CD14-positive monocyte (primary cell): ENCODE data around the gene HSPB8. TPM values are rescaled to one million over a fixed set of nuclear protein-coding genes. Genes with fewer than 3 reads are reported as not detected.

Source experiments
- DNase-seq, 3 donors: peaks; one replicate each; pipeline ENCODE4 v3.0.0-alpha.2; 2011 to 2022
- H2AFZ ChIP-seq: 2 replicates; pipeline ENCODE4 v1.6.0; 2012; ENCODE audit warnings: mild to moderate bottlenecking, low read depth, low read length, inconsistent platforms; ENCODE audit not compliant: insufficient read depth, poor library complexity, severe bottlenecking
- H3K27ac ChIP-seq, 2 donors: 1 replicate in 1 of 2; 2 replicates in 1 of 2; pipeline ENCODE4 v1.5.1; 2012 to 2013; ENCODE audit warnings: low read length in 2 of 2, control low read depth in 1 of 2, inconsistent platforms in 1 of 2, low read depth in 1 of 2, mild to moderate bottlenecking in 1 of 2
- H3K27me3 ChIP-seq, 2 donors: one replicate each; pipeline versions ENCODE4 v1.6.0 to v1.6.1; 2011 to 2013; ENCODE audit warnings: low read length in 2 of 2; ENCODE audit not compliant: control insufficient read depth in 2 of 2, insufficient read depth in 2 of 2
- H3K36me3 ChIP-seq, 2 donors: replicated peaks in 1 of 2; 1 replicate in 1 of 2; 2 replicates in 1 of 2; pipeline versions ENCODE4 v1.5.1 to v1.6.1; 2012 to 2013; ENCODE audit warnings: low read length in 2 of 2, control low read depth in 1 of 2, inconsistent platforms in 1 of 2, mild to moderate bottlenecking in 1 of 2; ENCODE audit not compliant: insufficient read depth in 2 of 2, control insufficient read depth in 1 of 2
- H3K4me1 ChIP-seq, 2 donors: 1 replicate in 1 of 2; 2 replicates in 1 of 2; pipeline versions ENCODE4 v1.5.1 to v1.6.1; 2012 to 2013; ENCODE audit warnings: low read length in 2 of 2, control low read depth in 1 of 2, inconsistent platforms in 1 of 2, mild to moderate bottlenecking in 1 of 2, moderate library complexity in 1 of 2; ENCODE audit not compliant: insufficient read depth in 2 of 2, control insufficient read depth in 1 of 2
- H3K4me2 ChIP-seq: replicated peaks from 2 replicates; pipeline ENCODE3; 2012; ENCODE audit warnings: low read length, moderate library complexity, mild to moderate bottlenecking; ENCODE audit not compliant: poor library complexity, severe bottlenecking; ENCODE audit errors: extremely low read depth
- H3K4me3 ChIP-seq, 3 experiments: fragments of 200-600 bp in 1 of 3; sonication (generic) in 1 of 3; replicated peaks in 1 of 3; 1 replicate in 2 of 3; 2 replicates in 1 of 3; pipeline ENCODE4 v1.5.1; 2011 to 2013; ENCODE audit warnings: low read length in 3 of 3, mild to moderate bottlenecking in 3 of 3, control low read depth in 2 of 3, low read depth in 2 of 3, inconsistent platforms in 1 of 3, moderate library complexity in 1 of 3
- H3K79me2 ChIP-seq: 2 replicates; pipeline ENCODE4 v1.6.0; 2012; ENCODE audit warnings: mild to moderate bottlenecking, control low read depth, inconsistent platforms, low read length, moderate library complexity; ENCODE audit not compliant: insufficient read depth
- H3K9ac ChIP-seq: 2 replicates; pipeline ENCODE4 v1.6.0; 2017; ENCODE audit warnings: low read length, mild to moderate bottlenecking; ENCODE audit not compliant: insufficient read depth, poor library complexity, severe bottlenecking
- H3K9me3 ChIP-seq, 2 donors: replicated peaks in 1 of 2; 1 replicate in 1 of 2; 2 replicates in 1 of 2; pipeline versions ENCODE4 v1.5.1 to v1.6.1; 2012 to 2013; ENCODE audit warnings: low read length in 2 of 2, control low read depth in 1 of 2; ENCODE audit not compliant: control insufficient read depth in 1 of 2, insufficient read depth in 1 of 2
- H4K20me1 ChIP-seq: 2 replicates; pipeline ENCODE4 v1.6.0; 2012; ENCODE audit warnings: mild to moderate bottlenecking, low read length, control low read depth, moderate library complexity; ENCODE audit not compliant: insufficient read depth
- H3K27ac Mint-ChIP-seq, 7 donors: one replicate each; pipeline ENCODE4 v1.8.0; 2020; ENCODE audit warnings: mild to moderate bottlenecking in 7 of 7, mixed read lengths in 7 of 7, moderate library complexity in 6 of 7, inconsistent platforms in 2 of 7
- H3K27me3 Mint-ChIP-seq, 3 donors: one replicate each; pipeline ENCODE4 v1.8.0; 2021 to 2022; ENCODE audit warnings: low read depth in 3 of 3, mild to moderate bottlenecking in 3 of 3, mixed read lengths in 3 of 3, moderate library complexity in 3 of 3, inconsistent platforms in 1 of 3
- H3K36me3 Mint-ChIP-seq, 2 donors: one replicate each; pipeline ENCODE4 v1.8.0; 2020; ENCODE audit warnings: mixed read lengths in 2 of 2, inconsistent platforms in 1 of 2, mild to moderate bottlenecking in 1 of 2
- H3K4me1 Mint-ChIP-seq: one replicate; pipeline ENCODE4 v1.8.0; 2020; ENCODE audit warnings: mild to moderate bottlenecking, mixed read lengths
- H3K4me3 Mint-ChIP-seq, 2 donors: one replicate each; pipeline ENCODE4 v1.8.0; 2020; ENCODE audit warnings: mild to moderate bottlenecking in 2 of 2, mixed read lengths in 2 of 2, moderate library complexity in 1 of 2
- H3K9me3 Mint-ChIP-seq, 7 donors: one replicate each; pipeline ENCODE4 v1.8.0; 2020 to 2022; ENCODE audit warnings: mixed read lengths in 7 of 7, mild to moderate bottlenecking in 6 of 7, moderate library complexity in 6 of 7, inconsistent platforms in 2 of 7
- WGBS: methylation state at CpG from one replicate; pipeline ENCODE4 v1.1.5; 2013; ENCODE audit warnings: missing lambda C conversion rate; ENCODE audit not compliant: insufficient coverage; 5-methylcytosine and 5-hydroxymethylcytosine counted together
- intact Hi-C, 2 donors: fragments of 100-400 bp; cut with micrococcal nuclease; formaldehyde crosslinking; loops; one replicate each; pipeline versions ENCODE4 v1.15.0 to v1.15.1; 2023
- polyA plus RNA-seq, 3 donors: library from polyadenylated mRNA; depleted of rRNA in 1 of 3; unstranded in 2 of 3; stranded (reverse) in 1 of 3; fragments of 300-500 nt in 2 of 3; fragments of >200 nt in 1 of 3; fragmentation: Illumina TruSeq in 2 of 3; gene quantifications; 1 replicate in 2 of 3; 2 replicates in 1 of 3; pipeline ENCODE4 v1.2.3, GENCODE V29; 2012 to 2021
- TF ChIP-seq, protein P1 (sequence below): fragments of 200-600 bp; IDR thresholded peaks from one replicate; pipeline ENCODE4 v1.8.0; 2022; ENCODE audit warnings: antibody characterized with exemption, mild to moderate bottlenecking

HSPB8 gene
- polyA plus RNA-seq, 3 donors: not detected

DNA sequence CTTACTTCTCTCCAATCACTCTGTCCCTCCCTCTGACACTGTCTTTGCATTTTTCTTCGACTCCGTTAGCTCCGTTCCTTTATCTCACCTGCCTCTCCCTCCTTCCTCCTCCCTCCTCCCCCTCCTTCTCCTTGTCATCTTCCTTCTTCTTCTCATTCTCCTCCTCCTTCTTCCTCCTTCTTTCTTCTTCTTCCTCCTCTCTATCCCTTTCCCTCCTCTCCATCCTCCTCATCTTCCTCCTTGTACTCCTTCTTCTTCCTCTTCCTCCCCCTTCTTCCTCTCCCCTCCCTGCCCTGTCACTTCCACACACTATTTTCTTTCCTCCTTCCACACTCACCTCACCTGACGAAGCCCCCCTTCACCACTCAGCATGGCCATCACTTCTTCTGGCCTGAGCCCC is 53.0 kb downstream of the HSPB8 start:
- H4K20me1 ChIP-seq: no peaks in the 10 kb centered on the region
- Mint-ChIP-seq H3K4me1 (no peaks in the 10 kb centered on the region), H3K27me3 (peaks cover 0 to 5% (median 0%) of the 10 kb centered on the region in 3 donors), H3K9me3 (peaks cover 0 to 8% (median 4%) of the 10 kb centered on the region in 7 donors), H3K36me3 (no peaks in the 10 kb centered on the region), H3K27ac (no peak overlapping the region), H3K4me3 (no peak overlapping the region)
- H3K27ac ChIP-seq: no peak overlapping the region
- no peak for DNase-seq
- H3K4me1 ChIP-seq: no peaks in the 10 kb centered on the region
- 94% methylated on average over 4 of the region's 4 CpGs for WGBS
- no peak overlapping the region for H3K9ac ChIP-seq
- no peak overlapping the region for H2AFZ ChIP-seq
- intact Hi-C loops: no loop called here
- TF ChIP-seq, protein P1, sequence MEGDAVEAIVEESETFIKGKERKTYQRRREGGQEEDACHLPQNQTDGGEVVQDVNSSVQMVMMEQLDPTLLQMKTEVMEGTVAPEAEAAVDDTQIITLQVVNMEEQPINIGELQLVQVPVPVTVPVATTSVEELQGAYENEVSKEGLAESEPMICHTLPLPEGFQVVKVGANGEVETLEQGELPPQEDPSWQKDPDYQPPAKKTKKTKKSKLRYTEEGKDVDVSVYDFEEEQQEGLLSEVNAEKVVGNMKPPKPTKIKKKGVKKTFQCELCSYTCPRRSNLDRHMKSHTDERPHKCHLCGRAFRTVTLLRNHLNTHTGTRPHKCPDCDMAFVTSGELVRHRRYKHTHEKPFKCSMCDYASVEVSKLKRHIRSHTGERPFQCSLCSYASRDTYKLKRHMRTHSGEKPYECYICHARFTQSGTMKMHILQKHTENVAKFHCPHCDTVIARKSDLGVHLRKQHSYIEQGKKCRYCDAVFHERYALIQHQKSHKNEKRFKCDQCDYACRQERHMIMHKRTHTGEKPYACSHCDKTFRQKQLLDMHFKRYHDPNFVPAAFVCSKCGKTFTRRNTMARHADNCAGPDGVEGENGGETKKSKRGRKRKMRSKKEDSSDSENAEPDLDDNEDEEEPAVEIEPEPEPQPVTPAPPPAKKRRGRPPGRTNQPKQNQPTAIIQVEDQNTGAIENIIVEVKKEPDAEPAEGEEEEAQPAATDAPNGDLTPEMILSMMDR: no peak
- no peaks in the 10 kb centered on the region for H3K27me3 ChIP-seq
- no peak overlapping the region for H3K4me3 ChIP-seq
- no peaks in the 10 kb centered on the region for H3K36me3 ChIP-seq
- H3K79me2 ChIP-seq: no peaks in the 10 kb centered on the region
- H3K9me3 ChIP-seq: no peaks in the 10 kb centered on the region
- H3K4me2 ChIP-seq: no peak overlapping the region

DNA sequence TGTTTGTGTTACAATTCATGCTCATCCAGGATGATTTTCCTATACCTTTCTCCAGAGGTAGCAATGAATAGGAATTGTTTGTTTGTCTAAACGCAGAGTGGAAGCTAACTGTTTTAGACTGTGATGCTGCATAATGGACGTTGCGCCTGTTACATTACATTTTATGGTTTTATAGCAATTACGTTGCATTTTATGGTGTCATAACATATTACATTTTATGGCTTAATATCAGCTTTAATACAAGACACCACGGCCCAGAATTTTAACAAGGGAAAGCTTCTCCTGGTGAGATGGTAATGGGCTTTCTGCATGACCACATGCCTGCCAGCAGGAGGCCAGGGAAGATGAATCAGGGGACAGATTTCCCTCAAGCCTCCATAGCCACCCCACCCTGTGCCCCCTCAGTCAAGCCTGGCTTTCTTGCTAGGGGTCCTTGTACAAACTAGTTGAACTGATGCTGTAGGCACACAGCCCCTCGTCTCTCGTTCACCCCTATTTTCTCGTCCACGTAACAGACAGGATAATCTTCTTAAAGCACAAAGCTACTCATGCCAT is 56.5 kb downstream of the HSPB8 start:
- Histone ChIP-seq H3K4me2 (no peak overlapping the region), H3K27me3 (no peaks in the 10 kb centered on the region), H3K9ac (no peak overlapping the region), H2AFZ (no peak overlapping the region), H3K36me3 (no peaks in the 10 kb centered on the region), H3K27ac (no peak overlapping the region), H4K20me1 (no peaks in the 10 kb centered on the region), H3K4me1 (no peaks in the 10 kb centered on the region), H3K4me3 (no peak overlapping the region), H3K9me3 (no peaks in the 10 kb centered on the region), H3K79me2 (no peaks in the 10 kb centered on the region)
- Mint-ChIP-seq H3K27me3 (no peaks in the 10 kb centered on the region), H3K4me3 (no peak overlapping the region), H3K36me3 (no peaks in the 10 kb centered on the region), H3K27ac (no peak overlapping the region), H3K4me1 (no peaks in the 10 kb centered on the region), H3K9me3 (peaks cover 0 to 5% (median 1%) of the 10 kb centered on the region in 7 donors)
- intact Hi-C loops: no loop called here
- no peak for DNase-seq
- WGBS: 89% methylated on average over 4 of the region's 9 CpGs
- TF ChIP-seq, protein P1: no peak
